Measurements from ENCODE around the gene GALNT7.

GALNT7 gene

DNA sequence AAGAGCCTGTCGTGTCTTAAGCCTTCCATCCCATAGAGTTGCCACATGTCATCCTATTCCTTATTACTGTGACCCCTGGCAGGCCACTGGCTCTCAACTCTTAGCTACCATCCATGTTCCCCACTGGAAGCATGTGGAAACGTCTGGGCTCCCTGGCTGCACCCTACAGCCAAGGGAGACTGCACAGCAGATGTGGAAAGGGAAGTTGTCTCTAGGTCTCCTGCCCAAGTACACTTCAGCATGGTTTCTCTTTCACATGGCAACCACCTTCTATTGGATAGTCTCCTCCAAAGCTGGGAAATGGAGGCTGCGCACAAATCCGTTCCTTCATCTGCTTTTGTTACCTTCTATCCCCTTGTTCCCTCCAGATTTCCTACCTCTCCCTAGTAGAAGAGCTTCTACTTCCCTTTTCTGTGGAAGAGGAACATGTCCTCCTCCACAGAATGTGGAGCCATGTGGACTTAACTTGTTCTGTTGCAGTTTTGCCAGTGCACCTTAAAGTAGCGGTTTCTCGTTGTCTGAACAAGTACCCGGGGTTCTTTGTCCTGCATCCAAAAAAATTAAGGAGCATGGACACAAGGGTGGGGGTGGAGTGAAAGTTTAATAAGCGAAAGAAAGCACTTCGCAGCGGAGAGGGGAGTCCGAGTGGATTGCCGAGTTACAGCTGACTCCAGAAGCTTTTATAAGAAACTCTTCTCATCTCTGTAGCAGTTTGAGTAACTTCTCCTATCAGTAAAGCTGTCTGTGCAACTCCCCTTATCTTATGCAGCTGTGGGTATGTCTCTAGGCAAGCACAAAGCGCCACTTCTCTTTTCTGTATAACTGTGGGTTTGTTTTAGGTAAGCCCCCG, 113.0 kb downstream of the GALNT7 start:
- no peaks in the 10 kb centered on the region; the same call in 1 of the 2 replicates for H3K79me2 ChIP-seq (ENCODE audit: insufficient read depth, low read length)
- H3K9me2 ChIP-seq (replicated peaks; ENCODE audit: insufficient read depth, low read length) = no peaks in the 10 kb centered on the region
- TF ChIP-seq EZH2phosphoT487 (conservative IDR thresholded peaks at IDR 0.05; ENCODE audit: low read length) = no peak
- no peak for TF ChIP-seq CTCF (IDR thresholded peaks at IDR 0.05; ENCODE audit: insufficient read depth, low read length, poor library complexity, severe bottlenecking)
- H3K27ac ChIP-seq (ENCODE audit: low read depth, low read length) = no peak overlapping the region
- H3K4me2 ChIP-seq (ENCODE audit: low read depth, low read length, poor library complexity, severe bottlenecking) = no peak overlapping the region
- H3F3A ChIP-seq (ENCODE audit: insufficient read depth) = no peaks in the 10 kb centered on the region
- H3K9ac ChIP-seq (ENCODE audit: low read length) = no peak overlapping the region
- H3K9me3 ChIP-seq (ENCODE audit: insufficient read depth, low read length) = 0 out of 2 replicates have a peak, but pooled peaks cover 5% of the 10 kb centered on the region
- no peak overlapping the region for H3K4me3 ChIP-seq (ENCODE audit: insufficient read depth, low read length, poor library complexity, severe bottlenecking)
- H2AFZ ChIP-seq (ENCODE audit: low read depth, low read length, severe bottlenecking) = no peak overlapping the region
- H3K36me3 ChIP-seq (ENCODE audit: low read length) = no peaks in the 10 kb centered on the region
- H4K20me1 ChIP-seq (ENCODE audit: low read depth, low read length) = no peaks in the 10 kb centered on the region
- no peaks in the 10 kb centered on the region for H3K27me3 ChIP-seq (ENCODE audit: low read length)

GRCh38 chr4:173282256-173282562, 113.6 kb downstream of the GALNT7 start:
- Histone ChIP-seq H3K9me2 (replicated peaks; ENCODE audit: insufficient read depth, low read length) (no peaks in the 10 kb centered on the region), H2AFZ (ENCODE audit: low read depth, low read length, severe bottlenecking) (no peak overlapping the region), H3K4me3 (ENCODE audit: insufficient read depth, low read length, poor library complexity, severe bottlenecking) (no peak overlapping the region), H3K36me3 (ENCODE audit: low read length) (no peaks in the 10 kb centered on the region), H3K79me2 (ENCODE audit: insufficient read depth, low read length) (no peaks in the 10 kb centered on the region; the same call in 1 of the 2 replicates), H3F3A (ENCODE audit: insufficient read depth) (no peaks in the 10 kb centered on the region), H3K9ac (ENCODE audit: low read length) (no peak overlapping the region), H3K9me3 (ENCODE audit: insufficient read depth, low read length) (peaks cover 11% of the 10 kb centered on the region; the same call in 1 of the 2 replicates), H3K4me2 (ENCODE audit: low read depth, low read length, poor library complexity, severe bottlenecking) (no peak overlapping the region), H3K27me3 (ENCODE audit: low read length) (no peaks in the 10 kb centered on the region), H3K27ac (ENCODE audit: low read depth, low read length) (no peak overlapping the region), H4K20me1 (ENCODE audit: low read depth, low read length) (no peaks in the 10 kb centered on the region)
- TF ChIP-seq CTCF (IDR thresholded peaks at IDR 0.05; ENCODE audit: insufficient read depth, low read length, poor library complexity, severe bottlenecking) (no peak), EZH2phosphoT487 (conservative IDR thresholded peaks at IDR 0.05; ENCODE audit: low read length) (no peak)

- Histone ChIP-seq H2AFZ (ENCODE audit: low read depth, low read length, severe bottlenecking) (no peak overlapping the region), H3K9me2 (replicated peaks; ENCODE audit: insufficient read depth, low read length) (no peaks in the 10 kb centered on the region), H4K20me1 (ENCODE audit: low read depth, low read length) (no peaks in the 10 kb centered on the region), H3K4me3 (ENCODE audit: insufficient read depth, low read length, poor library complexity, severe bottlenecking) (no peak overlapping the region), H3K27ac (ENCODE audit: low read depth, low read length) (no peak overlapping the region), H3K27me3 (ENCODE audit: low read length) (no peaks in the 10 kb centered on the region), H3K36me3 (ENCODE audit: low read length) (no peaks in the 10 kb centered on the region), H3K79me2 (ENCODE audit: insufficient read depth, low read length) (no peaks in the 10 kb centered on the region; the same call in 1 of the 2 replicates), H3K4me2 (ENCODE audit: low read depth, low read length, poor library complexity, severe bottlenecking) (no peak overlapping the region), H3K9ac (ENCODE audit: low read length) (no peak overlapping the region), H3K9me3 (ENCODE audit: insufficient read depth, low read length) (peaks cover 14% of the 10 kb centered on the region; the same call in 1 of the 2 replicates), H3F3A (ENCODE audit: insufficient read depth) (no peaks in the 10 kb centered on the region)
- TF ChIP-seq EZH2phosphoT487 (conservative IDR thresholded peaks at IDR 0.05; ENCODE audit: low read length) (no peak), CTCF (IDR thresholded peaks at IDR 0.05; ENCODE audit: insufficient read depth, low read length, poor library complexity, severe bottlenecking) (no peak)
Observed at GRCh38 chr4:173282626-173283025, 114.0 kb downstream of the GALNT7 start.

Measured in SU-DHL-6 (cell line).